Urothelium cell line (cell line): ENCODE measurements around the gene MTTP.

Experiments
- DNase-seq: peaks from one replicate; pipeline ENCODE4 v3.0.0; 2011; ENCODE audit warnings: low spot score, mixed read lengths
- FAIRE-seq: peaks from 2 replicates; lab custom pipeline; 2011; peaks lifted over from hg19 to GRCh38; lab: Jason Lieb, UNC

The MTTP gene

DNA sequence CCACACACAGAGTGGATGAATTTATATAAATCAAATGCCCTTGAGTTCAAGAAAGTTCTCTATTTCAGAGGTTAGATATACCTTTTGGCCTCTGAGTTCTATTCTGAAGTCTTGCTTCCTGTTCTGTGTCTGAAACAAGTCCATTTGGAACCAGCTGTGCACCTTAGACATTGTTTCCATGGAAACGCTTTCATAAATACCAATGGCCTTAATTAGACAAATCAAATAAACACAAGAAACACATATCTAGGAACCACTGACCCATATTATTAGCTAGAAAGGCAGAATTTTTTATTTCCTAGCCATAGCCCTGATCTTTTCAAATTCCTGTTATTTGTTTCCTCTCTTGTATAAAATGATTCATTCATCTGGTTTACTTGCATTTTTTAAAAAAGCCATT is 91.4 kb downstream of the MTTP start:
- FAIRE-seq (no peak), DNase-seq (no peak)

DNA sequence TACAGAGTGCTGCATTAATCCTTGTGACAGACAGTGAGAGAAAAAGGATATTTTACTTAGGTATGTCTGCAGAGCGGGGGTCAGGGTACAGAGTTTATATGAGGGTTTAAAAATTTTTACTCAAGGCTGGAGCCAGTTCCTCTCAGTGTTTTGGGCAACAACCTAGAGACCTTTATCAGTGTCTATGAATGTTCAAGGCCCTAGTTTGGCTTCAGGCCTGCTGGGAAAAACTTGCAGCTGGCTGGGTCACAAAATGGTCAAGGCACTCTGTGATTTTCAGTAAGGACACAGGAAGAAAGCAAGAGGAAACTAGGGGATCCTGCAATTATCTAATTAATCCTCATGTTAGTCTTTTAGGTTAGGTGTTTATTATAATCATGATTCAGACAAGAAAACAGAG is 93.8 kb downstream of the MTTP start:
- FAIRE-seq (no peak), DNase-seq (no peak)

DNA sequence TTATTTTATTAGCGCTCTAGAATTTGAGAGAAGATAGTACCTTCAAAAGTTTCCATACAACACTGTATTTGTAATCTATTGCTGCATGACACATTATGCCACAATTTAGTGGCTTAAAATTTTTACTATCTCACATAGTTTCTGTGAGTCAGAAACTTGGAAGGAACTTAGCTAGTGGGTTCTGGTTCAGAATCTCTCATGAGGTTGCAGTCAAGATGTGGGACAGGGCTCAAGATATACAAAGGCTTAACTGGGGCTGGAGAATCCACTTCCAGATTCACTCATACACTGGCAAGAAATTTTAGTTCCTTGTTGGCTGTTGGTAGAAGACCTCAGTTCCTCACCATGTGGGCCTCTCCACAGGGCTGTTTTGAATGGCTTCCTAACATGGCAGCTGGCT is 94.5 kb downstream of the MTTP start:
- no peak for DNase-seq
- no peak for FAIRE-seq

DNA sequence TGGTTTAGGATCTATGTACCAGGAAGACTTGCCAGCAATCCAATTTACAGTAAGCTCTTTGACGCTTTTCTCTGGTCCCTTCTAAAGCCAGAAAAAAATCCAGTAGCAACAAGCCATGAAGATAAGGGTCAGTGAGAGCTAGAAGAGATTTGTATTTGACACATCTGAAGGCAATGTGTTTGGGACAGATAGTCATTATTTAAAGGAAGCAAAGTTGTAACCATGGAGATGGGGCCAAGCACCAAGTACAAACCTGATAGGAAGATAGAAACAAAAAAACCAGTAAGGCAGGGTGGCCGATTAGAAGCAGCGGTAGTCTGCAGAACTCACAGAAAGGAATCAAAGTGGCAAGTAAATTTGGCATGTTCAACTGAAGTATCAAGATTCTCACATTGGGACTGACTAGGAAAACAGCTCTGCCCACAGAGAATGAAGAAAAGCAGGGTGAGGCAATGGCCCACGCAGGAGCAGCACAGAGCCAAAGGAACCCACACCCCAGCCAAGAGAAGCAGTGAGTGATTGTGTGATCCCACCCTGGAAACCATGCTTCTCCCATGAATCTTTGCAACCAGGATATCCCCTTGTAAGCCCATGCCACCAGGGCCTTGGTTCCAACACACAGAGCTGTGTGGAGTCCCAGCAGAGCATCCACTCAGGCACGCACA is 95.9 kb downstream of the MTTP start:
- FAIRE-seq (no peak), DNase-seq (no peak)
